Keratinocyte (primary cell): ENCODE data around the gene HDDC2. TPM values are rescaled to one million over a fixed set of nuclear protein-coding genes. Genes with fewer than 3 reads are reported as not detected.

Experiments used
- DNase-seq: peaks from one replicate; pipeline ENCODE4 v3.0.0-alpha.2; 2011; ENCODE audit warnings: low read depth, missing footprints, low spot score
- FAIRE-seq: peaks from 2 replicates; lab custom pipeline; 2011; peaks lifted over from hg19 to GRCh38; lab: Jason Lieb, UNC
- H2AFZ ChIP-seq: 2 replicates; pipeline ENCODE4 v1.6.0; 2012; ENCODE audit warnings: low read length, control low read depth, inconsistent platforms; ENCODE audit not compliant: control insufficient read depth
- H3K27ac ChIP-seq: 2 replicates; pipeline ENCODE4 v1.5.1; 2011; ENCODE audit warnings: low read length; ENCODE audit not compliant: control insufficient read depth, insufficient read depth
- H3K27me3 ChIP-seq: 3 replicates; pipeline ENCODE4 v1.6.0; 2011; ENCODE audit warnings: low read length; ENCODE audit not compliant: control insufficient read depth, insufficient read depth; ENCODE audit errors: extremely low read depth
- H3K36me3 ChIP-seq, 2 experiments: 2 replicates in 1 of 2; 3 replicates in 1 of 2; pipeline ENCODE4 v1.5.1; 2011; ENCODE audit warnings: low read length in 2 of 2, mild to moderate bottlenecking in 1 of 2; ENCODE audit not compliant: control insufficient read depth in 2 of 2, insufficient read depth in 2 of 2; ENCODE audit errors: extremely low read depth in 1 of 2
- H3K4me1 ChIP-seq: 3 replicates; pipeline ENCODE4 v1.5.1; 2011; ENCODE audit warnings: low read length; ENCODE audit not compliant: control insufficient read depth, insufficient read depth; ENCODE audit errors: extremely low read depth
- H3K4me2 ChIP-seq: 3 replicates; pipeline ENCODE4 v1.6.0; 2011; ENCODE audit warnings: low read depth, low read length; ENCODE audit not compliant: control insufficient read depth, insufficient read depth; ENCODE audit errors: extremely low read depth
- H3K4me3 ChIP-seq, 3 experiments: fragments of 200-600 bp in 1 of 3; sonication (generic) in 1 of 3; 2 replicates in 2 of 3; 3 replicates in 1 of 3; pipeline ENCODE4 v1.5.1; 2011 to 2016; ENCODE audit warnings: low read length in 3 of 3, mild to moderate bottlenecking in 3 of 3, control low read depth in 2 of 3, inconsistent platforms in 1 of 3, low read depth in 1 of 3, mixed read lengths in 1 of 3, mixed run types in 1 of 3, moderate library complexity in 1 of 3; ENCODE audit not compliant: control insufficient read depth in 2 of 3, insufficient read depth in 2 of 3; ENCODE audit errors: extremely low read depth in 1 of 3
- H3K79me2 ChIP-seq: 2 replicates; pipeline ENCODE4 v1.6.0; 2012; ENCODE audit warnings: low read length; ENCODE audit not compliant: control insufficient read depth, insufficient read depth
- H3K9ac ChIP-seq: 3 replicates; pipeline ENCODE4 v1.6.0; 2011; ENCODE audit warnings: low read length; ENCODE audit not compliant: control insufficient read depth, insufficient read depth; ENCODE audit errors: extremely low read depth
- H3K9me1 ChIP-seq: 3 replicates; pipeline ENCODE4 v1.6.0; 2011; ENCODE audit warnings: low read length; ENCODE audit not compliant: control insufficient read depth, insufficient read depth; ENCODE audit errors: extremely low read depth
- H3K9me3 ChIP-seq: 2 replicates; pipeline ENCODE4 v1.5.1; 2012; ENCODE audit warnings: low read depth, low read length; ENCODE audit not compliant: control insufficient read depth
- H4K20me1 ChIP-seq: 3 replicates; pipeline ENCODE4 v1.6.0; 2011; ENCODE audit warnings: low read length; ENCODE audit not compliant: control insufficient read depth, insufficient read depth; ENCODE audit errors: extremely low read depth
- CTCF ChIP-seq, 3 experiments: IDR thresholded peaks in 1 of 3; conservative IDR thresholded peaks in 1 of 3; optimal IDR thresholded peaks in 1 of 3; 2 replicates in 2 of 3; 3 replicates in 1 of 3; pipeline versions ENCODE3 to v1.5.1; 2011; ENCODE audit warnings: low read length in 3 of 3, mild to moderate bottlenecking in 3 of 3, moderate library complexity in 2 of 3, control low read depth in 1 of 3, inconsistent platforms in 1 of 3; ENCODE audit not compliant: insufficient read depth in 2 of 3; ENCODE audit errors: extremely low read depth in 1 of 3
- EZH2 ChIP-seq: IDR thresholded peaks from one replicate; pipeline ENCODE4 v1.6.1; 2012; ENCODE audit warnings: inconsistent platforms, mild to moderate bottlenecking, low read length, moderate library complexity
- dilution Hi-C: fragments of 300-500 bp; cut with MboI; formaldehyde crosslinking; loops from one replicate; pipeline ENCODE4 v1.7.0; 2020; ENCODE audit warnings: low sequenced_read_pairs; ENCODE audit not compliant: extremely low pct_ligation_motif_present
- polyA plus RNA-seq, 5 experiments: library from polyadenylated mRNA; depleted of rRNA in 3 of 5; stranded (reverse) in 3 of 5; stranded (forward) in 1 of 5; unstranded in 1 of 5; fragments of >200 nt; gene quantifications; 1 replicate in 1 of 5; 2 replicates in 3 of 5; 3 replicates in 1 of 5; pipeline versions ENCODE4 v1.2.1 to v1.2.3, GENCODE V29; 2011 to 2012; ENCODE audit warnings: missing spikeins in 2 of 5, low read depth in 1 of 5, low replicate concordance in 1 of 5

HDDC2 gene
- polyA plus RNA-seq, 1 donor (not counting 4 experiments of a cell fraction or from before 2014, with no cell fraction given) = 75.8 TPM

- H3K27ac ChIP-seq = no peak overlapping the region
- FAIRE-seq (no peak), DNase-seq (no peak)
- no peak overlapping the region for H3K4me3 ChIP-seq
- H2AFZ ChIP-seq = no peak overlapping the region
- H3K27me3 ChIP-seq = no peaks in the 10 kb centered on the region
- TF ChIP-seq EZH2 (no peak), CTCF (optimal IDR thresholded peaks at IDR 0.05 in 1 of 3, IDR thresholded peaks at IDR 0.05 in 1 of 3, conservative IDR thresholded peaks at IDR 0.05 in 1 of 3; ENCODE audit: extremely low read depth in 1 of 3, insufficient read depth in 2 of 3, low read length in 3 of 3) (no peak)
- H3K9ac ChIP-seq = no peak overlapping the region
- H3K79me2 ChIP-seq = no peaks in the 10 kb centered on the region
- no peaks in the 10 kb centered on the region for H4K20me1 ChIP-seq
- H3K9me1 ChIP-seq = no peaks in the 10 kb centered on the region
- H3K9me3 ChIP-seq = no peaks in the 10 kb centered on the region
- dilution Hi-C loops = no loop called here
- H3K4me2 ChIP-seq = no peak overlapping the region
- H3K36me3 ChIP-seq = no peaks in the 10 kb centered on the region
- peaks cover 14% of the 10 kb centered on the region for H3K4me1 ChIP-seq
These were observed 65.0 kb downstream of the HDDC2 start for GRCh38 chr6:125236536-125237327.

GRCh38 chr6:125233202-125233601 lies 68.6 kb downstream of the HDDC2 start:
- Histone ChIP-seq H3K9me3 (no peaks in the 10 kb centered on the region), H3K4me2 (peak overlapping the region; percentile 44), H3K9ac (no peak overlapping the region), H3K27ac (no peak overlapping the region), H3K27me3 (no peaks in the 10 kb centered on the region), H3K79me2 (no peaks in the 10 kb centered on the region), H3K36me3 (no peaks in the 10 kb centered on the region), H3K4me3 (no peak overlapping the region), H4K20me1 (no peaks in the 10 kb centered on the region), H3K4me1 (peaks cover 14% of the 10 kb centered on the region), H3K9me1 (no peaks in the 10 kb centered on the region), H2AFZ (peak overlapping the region; percentile 27)
- DNase-seq = no peak
- dilution Hi-C loops = no loop called here
- TF ChIP-seq CTCF (optimal IDR thresholded peaks at IDR 0.05 in 1 of 3, IDR thresholded peaks at IDR 0.05 in 1 of 3, conservative IDR thresholded peaks at IDR 0.05 in 1 of 3; ENCODE audit: extremely low read depth in 1 of 3, insufficient read depth in 2 of 3, low read length in 3 of 3) (no peak), EZH2 (no peak)
- FAIRE-seq = no peak
